Measurements from ENCODE around the gene SLC9A1. TPM values are rescaled to one million over a fixed set of nuclear protein-coding genes. Genes with fewer than 3 reads are reported as not detected.

SLC9A1 gene
- total RNA-seq, 1 donor from 2014 or later = 20.2 TPM

DNA sequence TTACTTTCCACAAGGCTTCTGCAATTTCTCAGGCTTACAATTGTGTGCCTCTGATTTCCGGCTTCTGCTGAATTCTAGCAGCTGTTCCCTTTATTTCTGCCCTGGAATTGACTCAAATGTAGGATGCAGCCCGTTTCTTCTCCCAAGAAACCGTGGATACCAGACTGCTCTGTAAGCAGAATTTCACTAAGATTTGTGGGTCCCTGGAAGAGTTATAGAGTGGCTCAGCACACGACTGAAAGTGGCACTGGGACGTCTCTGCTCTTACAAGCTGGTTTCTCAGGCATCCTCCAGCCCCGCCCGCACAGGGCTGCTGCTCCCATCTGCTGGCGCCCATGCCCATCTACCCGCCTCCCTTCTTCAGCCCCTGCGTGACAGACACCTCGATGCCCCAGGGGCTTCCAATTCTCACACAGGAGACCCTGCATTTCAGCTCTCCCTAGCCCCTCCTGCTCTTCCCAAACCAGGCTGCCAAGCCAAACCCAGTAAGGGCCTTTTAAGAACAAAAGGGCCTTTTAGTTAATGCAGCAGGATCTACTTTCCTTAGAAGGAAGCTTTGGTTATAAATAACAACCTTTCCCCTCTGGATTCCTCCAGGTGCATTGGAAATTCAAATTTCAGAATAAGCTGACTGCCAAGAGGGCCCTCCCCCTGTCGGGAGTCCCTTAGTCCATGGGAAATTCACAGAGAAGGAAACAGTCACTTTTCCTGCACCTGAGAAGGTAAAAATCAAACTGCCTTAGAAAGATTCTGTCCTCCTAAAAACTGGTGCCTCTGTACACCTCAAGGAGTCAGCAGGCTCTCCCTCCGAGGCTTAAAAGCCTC is 96.9 kb downstream of the SLC9A1 start:
- intact Hi-C loops (cut with DNase I) = no loop called here
- ATAC-seq = no peak
- no peak for DNase-seq (ENCODE audit: missing footprints)

DNA sequence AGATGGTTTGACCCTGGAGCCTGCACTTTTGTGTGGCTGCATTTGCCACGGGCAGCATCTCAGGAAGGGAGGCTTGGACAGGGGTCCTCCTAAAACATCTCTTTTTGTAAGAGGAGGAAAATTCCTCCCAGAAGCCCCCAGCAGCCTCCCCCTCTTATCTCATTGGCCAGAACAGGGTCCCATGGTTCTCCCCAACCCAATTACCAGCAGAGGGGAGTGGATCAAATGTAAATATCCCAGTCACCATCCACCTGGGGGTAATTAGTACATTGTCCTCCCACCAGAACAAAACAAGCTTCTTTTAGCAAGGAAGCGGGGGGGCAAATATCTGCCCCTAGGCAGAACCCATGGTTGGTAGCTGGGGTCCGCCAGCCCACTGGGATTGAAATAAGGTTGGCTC is 97.5 kb downstream of the SLC9A1 start:
- ATAC-seq (no peak), DNase-seq (ENCODE audit: missing footprints) (no peak)
- intact Hi-C loops (cut with DNase I) = no loop called here

DNA sequence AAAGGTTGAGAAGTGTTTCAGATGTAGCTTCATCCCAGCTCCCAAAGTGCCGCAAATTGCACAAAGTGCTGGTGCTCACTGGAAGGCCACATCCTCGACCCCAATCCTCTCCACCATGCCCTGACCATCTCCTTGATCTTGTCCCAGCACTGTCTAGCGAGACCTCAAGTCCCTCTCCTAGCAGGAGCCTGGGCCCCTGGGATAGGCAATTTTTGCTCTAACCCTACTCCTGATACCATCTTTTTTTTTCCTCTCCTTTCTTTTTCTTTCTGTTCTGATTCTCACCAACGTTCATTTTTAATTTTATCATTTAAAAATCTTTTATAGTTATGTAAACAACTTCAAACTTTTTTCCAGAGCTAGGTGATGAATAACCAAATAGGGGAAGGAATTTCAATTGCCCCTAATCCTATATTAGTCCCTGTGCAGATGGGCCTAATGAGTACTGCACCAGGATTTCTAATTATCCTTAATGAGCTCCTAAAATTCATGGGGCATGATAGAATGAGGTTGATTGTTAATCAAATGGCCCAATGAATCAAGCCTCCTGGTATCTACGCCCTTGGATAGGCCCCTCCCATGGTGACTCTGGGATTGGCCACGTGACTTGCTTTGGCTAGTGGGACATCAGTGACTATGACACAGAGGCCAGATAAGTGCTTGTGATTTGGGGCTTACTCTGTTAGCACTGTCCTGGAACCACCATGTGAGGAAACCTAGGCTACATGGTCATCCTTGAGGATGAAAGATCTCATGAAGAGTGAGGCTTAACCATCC is 100.8 kb downstream of the SLC9A1 start:
- DNase-seq (ENCODE audit: missing footprints) = no peak
- ATAC-seq = no peak
- intact Hi-C loops (cut with DNase I) = no loop called here

DNA sequence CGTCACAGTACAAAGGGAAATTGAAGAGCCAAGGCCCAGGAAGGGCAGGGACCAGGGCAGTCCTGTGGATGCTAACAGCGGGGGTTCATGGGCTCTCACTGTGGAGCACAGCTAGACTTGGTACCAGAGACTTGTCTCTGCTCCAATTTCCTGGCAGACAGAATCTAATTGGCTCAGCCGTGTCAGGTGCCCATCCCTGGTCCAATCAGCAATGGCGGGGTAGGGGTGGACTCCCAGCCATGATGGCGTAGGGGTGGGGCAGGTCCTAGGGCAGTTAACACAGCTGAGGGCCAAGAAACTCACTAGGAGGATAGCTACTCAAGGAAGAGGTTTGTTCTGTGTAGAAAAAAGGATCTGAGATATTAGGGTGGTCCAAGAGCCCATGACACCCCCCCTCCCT is 102.4 kb downstream of the SLC9A1 start:
- no peak for ATAC-seq
- intact Hi-C loops (cut with DNase I) = no loop called here
- no peak for DNase-seq (ENCODE audit: missing footprints)

DNA sequence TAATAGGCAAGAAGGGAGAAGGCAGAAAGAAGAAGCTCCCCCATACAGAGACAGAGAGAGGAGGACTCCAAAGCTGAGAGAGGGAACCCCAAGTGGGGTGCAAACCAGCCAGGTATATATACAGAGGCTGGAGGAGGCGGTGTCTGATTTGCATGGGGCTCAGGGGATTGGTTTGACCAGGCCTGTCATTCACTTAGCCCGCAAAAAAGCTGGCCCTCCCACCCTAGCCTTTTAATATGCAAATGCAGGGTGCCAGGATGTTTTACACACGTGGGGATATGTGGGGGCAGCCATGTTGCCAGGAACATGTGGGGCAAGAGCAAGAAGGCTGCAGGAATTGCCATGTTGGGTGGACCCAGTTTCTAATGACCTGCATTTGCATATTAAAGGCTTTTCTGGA is 105.3 kb downstream of the SLC9A1 start:
- ATAC-seq (no peak), DNase-seq (ENCODE audit: missing footprints) (no peak)
- intact Hi-C loops (cut with DNase I) = loop anchor here (10.0 kb wide), 1 partner anchor 335 kb away; the partner anchor contains the start of gene CD164L2

DNA sequence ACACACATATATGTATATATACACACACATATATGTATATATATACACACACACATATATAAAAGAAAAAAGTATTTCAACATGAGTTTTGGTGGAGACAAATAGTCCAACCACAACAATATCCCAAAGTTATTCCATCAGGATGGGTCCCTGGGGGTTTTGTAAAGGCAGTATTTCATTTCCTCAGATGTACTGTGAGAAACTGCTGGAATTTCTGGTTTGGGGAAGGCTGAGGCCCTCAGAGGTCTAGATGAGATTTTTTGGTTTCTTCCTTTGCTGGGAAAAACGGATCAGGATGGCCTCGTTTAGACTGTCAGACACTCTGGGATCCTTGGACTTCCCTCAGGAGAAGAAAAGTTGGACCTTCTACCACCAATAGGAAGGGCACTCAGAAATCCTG is 105.8 kb downstream of the SLC9A1 start:
- no peak for DNase-seq (ENCODE audit: missing footprints)
- intact Hi-C loops (cut with DNase I) = loop anchor here (10.0 kb wide), 1 partner anchor 336 kb away; the partner anchor contains the start of gene CD164L2
- ATAC-seq = no peak

Other genes with a start within 250 kb of the SLC9A1 start
- gene NR0B2, start 241.2 kb downstream of the SLC9A1 start, total RNA-seq = 4.7 TPM
- 72.5 TPM for gene NUDC, start 233.4 kb downstream of the SLC9A1 start, total RNA-seq
- 0.68 TPM for gene KDF1, start 194.7 kb downstream of the SLC9A1 start, total RNA-seq
- 26.9 TPM for gene TRNP1, start 161.4 kb downstream of the SLC9A1 start, total RNA-seq
- gene TENT5B, start 142.3 kb downstream of the SLC9A1 start, total RNA-seq = 41.8 TPM
- 64.2 TPM for gene WDTC1, start 79.5 kb upstream of the SLC9A1 start, total RNA-seq
- gene TMEM222, start 167.0 kb upstream of the SLC9A1 start, total RNA-seq = 17.9 TPM
- 0.78 TPM for gene SYTL1, start 186.9 kb upstream of the SLC9A1 start, total RNA-seq
- gene MAP3K6, start 211.8 kb upstream of the SLC9A1 start, total RNA-seq = 51.3 TPM
- gene FCN3, start 219.7 kb upstream of the SLC9A1 start, total RNA-seq = 20.7 TPM
- not detected for gene CD164L2, start 228.2 kb upstream of the SLC9A1 start, total RNA-seq
- not detected for gene GPR3, start 237.5 kb upstream of the SLC9A1 start, total RNA-seq